Measurements from ENCODE around the gene PGAP6.

Gene PGAP6

GRCh38 chr16:324451-325334 lies 57.1 kb downstream of the PGAP6 start:
- no peak for DNase-seq (ENCODE audit: low read depth)

- no peak for DNase-seq (ENCODE audit: low read depth)
These were observed 57.7 kb downstream of the PGAP6 start for GRCh38 chr16:324201-324450.

GRCh38 chr16:322476-323143 lies 59.2 kb downstream of the PGAP6 start:
- no peak for DNase-seq (ENCODE audit: low read depth)

GRCh38 chr16:321532-321931 lies 60.2 kb downstream of the PGAP6 start:
- no peak for DNase-seq (ENCODE audit: low read depth)

All from stimulated activated CD8-positive, alpha-beta memory T cell treated with anti-CD3 and anti-CD28 coated beads, Interleukin-15, amount 100 ng/mL, for 24 hours (primary cell).